Activated CD8-positive, alpha-beta memory T cell treated with anti-CD3 and anti-CD28 coated beads, Interleukin-2, amount 50 U/mL, for 1 hour (primary cell): ENCODE measurements around the gene MISP3.

Source experiments
- DNase-seq: peaks from one replicate; pipeline ENCODE4 v3.0.0-alpha.2; 2020; ENCODE audit errors: extremely low read depth

MISP3 gene

GRCh38 chr19:14080887-14081796 is 8.6 kb downstream of the MISP3 start:
- peak; percentile 98 for DNase-seq

- no peak for DNase-seq
Observed at GRCh38 chr19:14081797-14082674, 9.4 kb downstream of the MISP3 start.

- DNase-seq: no peak
Observed at GRCh38 chr19:14082675-14082960, 10.0 kb downstream of the MISP3 start.

- no peak for DNase-seq
Observed at GRCh38 chr19:14085309-14085995, 12.9 kb downstream of the MISP3 start, which contains the start of gene C19orf67. Gene C19orf67, minus strand, starts transcription at chr19:14085783. Its CDS starts 156 bp downstream, at chr19:14085627.

GRCh38 chr19:14086098-14086497 is 13.5 kb downstream of the MISP3 start:
- DNase-seq: no peak

GRCh38 chr19:14088634-14089411 is 16.2 kb downstream of the MISP3 start:
- DNase-seq: no peak

- DNase-seq: no peak
Observed at GRCh38 chr19:14089412-14089661, 16.8 kb downstream of the MISP3 start.

- DNase-seq: no peak
Observed at GRCh38 chr19:14089662-14090508, 17.3 kb downstream of the MISP3 start.

GRCh38 chr19:14090509-14091080 is 18.0 kb downstream of the MISP3 start, which contains the start of gene SAMD1:
Gene SAMD1, minus strand, starts transcription at chr19:14090751.
- DNase-seq: peak; percentile 79

- DNase-seq: no peak
Observed at GRCh38 chr19:14091081-14091812, 18.7 kb downstream of the MISP3 start.

- DNase-seq: no peak
Observed at GRCh38 chr19:14091813-14092462, 19.4 kb downstream of the MISP3 start.

GRCh38 chr19:14093117-14093823 is 20.7 kb downstream of the MISP3 start:
- no peak for DNase-seq

GRCh38 chr19:14094854-14095253 is 22.3 kb downstream of the MISP3 start:
- DNase-seq: no peak

GRCh38 chr19:14096272-14096992 is 23.8 kb downstream of the MISP3 start:
- DNase-seq: no peak

GRCh38 chr19:14097532-14098151 is 25.1 kb downstream of the MISP3 start:
- no peak for DNase-seq

GRCh38 chr19:14101003-14101545 is 28.5 kb downstream of the MISP3 start:
- no peak for DNase-seq

GRCh38 chr19:14102102-14102696 is 29.6 kb downstream of the MISP3 start:
- DNase-seq: no peak
